H1 (cell line): ENCODE results near the gene KCNG3. TPM values are rescaled to one million over a fixed set of nuclear protein-coding genes. Genes with fewer than 3 reads are reported as not detected.

Source experiments
- CTCF ChIA-PET: fragments of 300-600 bp; sonication (Branson Sonifier 250); formaldehyde crosslinking; loops from one replicate; lab custom pipeline; 2021; ENCODE audit not compliant: partially characterized antibody; lab: Charles Lee
- POLR2A ChIA-PET: fragments of 300-600 bp; sonication (Branson Sonifier 250); formaldehyde crosslinking; loops from one replicate; lab custom pipeline; 2021; ENCODE audit warnings: inconsistent platforms; ENCODE audit not compliant: partially characterized antibody; lab: Charles Lee
- DNase-seq, 2 experiments: peaks; one replicate each; pipeline versions ENCODE4 v3.0.0 to v3.0.0-alpha.2; 2010 to 2022; ENCODE audit warnings: low spot score in 2 of 2, low read depth in 1 of 2, mixed read lengths in 1 of 2
- FAIRE-seq: peaks from 2 replicates; lab custom pipeline; 2011; peaks lifted over from hg19 to GRCh38; lab: Jason Lieb, UNC
- H2AFZ ChIP-seq: 2 replicates; pipeline ENCODE4 v1.8.1; 2012; ENCODE audit warnings: low read length, inconsistent platforms
- H2AK5ac ChIP-seq: 2 replicates; pipeline ENCODE4 v1.6.1; 2013; ENCODE audit warnings: low read depth, low read length
- H2BK120ac ChIP-seq: replicated peaks from 2 replicates; pipeline ENCODE3; 2013; ENCODE audit warnings: low read depth, low read length, inconsistent platforms
- H2BK12ac ChIP-seq: 2 replicates; pipeline ENCODE4 v1.6.1; 2013; ENCODE audit warnings: low read depth, low read length
- H2BK15ac ChIP-seq: 2 replicates; pipeline ENCODE4 v1.6.1; 2013; ENCODE audit warnings: low read length
- H2BK20ac ChIP-seq: 2 replicates; pipeline ENCODE4 v1.6.1; 2013; ENCODE audit warnings: low read length
- H2BK5ac ChIP-seq: 2 replicates; pipeline ENCODE4 v1.6.1; 2013; ENCODE audit warnings: low read depth, low read length
- H3K14ac ChIP-seq: 2 replicates; pipeline ENCODE4 v1.6.1; 2013; ENCODE audit warnings: inconsistent platforms; ENCODE audit not compliant: insufficient read length
- H3K18ac ChIP-seq: 2 replicates; pipeline ENCODE4 v1.6.1; 2013; ENCODE audit warnings: low read length; ENCODE audit errors: extremely low read depth
- H3K23ac ChIP-seq: 2 replicates; pipeline ENCODE4 v1.6.1; 2013; ENCODE audit warnings: inconsistent platforms; ENCODE audit not compliant: insufficient read length
- H3K23me2 ChIP-seq: 2 replicates; pipeline ENCODE4 v1.6.1; 2013; ENCODE audit warnings: low read depth, low read length
- H3K27ac ChIP-seq: 2 replicates; pipeline ENCODE4 v1.6.1; 2011; ENCODE audit warnings: low read depth, low read length, inconsistent platforms
- H3K27me3 ChIP-seq, 4 experiments: replicated peaks in 1 of 4; 1 replicate in 1 of 4; 2 replicates in 3 of 4; pipeline versions ENCODE4 v1.6.1 to v1.8.1; 2011 to 2013; ENCODE audit warnings: low read length in 3 of 4, mild to moderate bottlenecking in 3 of 4, inconsistent platforms in 2 of 4, mixed read lengths in 2 of 4, moderate library complexity in 1 of 4; ENCODE audit not compliant: control insufficient read depth in 3 of 4, insufficient read depth in 3 of 4; ENCODE audit errors: extremely low read depth in 1 of 4
- H3K36me3 ChIP-seq, 4 experiments: 2 replicates each; pipeline versions ENCODE4 v1.6.1 to v1.8.1; 2011 to 2013; ENCODE audit warnings: mild to moderate bottlenecking in 4 of 4, low read length in 3 of 4, moderate library complexity in 2 of 4, control low read depth in 1 of 4, inconsistent platforms in 1 of 4; ENCODE audit not compliant: insufficient read depth in 4 of 4, control insufficient read depth in 2 of 4
- H3K4ac ChIP-seq: replicated peaks from 2 replicates; pipeline ENCODE3; 2013; ENCODE audit warnings: low read length, low read depth, mixed read lengths, inconsistent platforms; ENCODE audit not compliant: insufficient read length
- H3K4me1 ChIP-seq, 4 experiments: replicated peaks in 1 of 4; 1 replicate in 1 of 4; 2 replicates in 3 of 4; pipeline versions ENCODE4 v1.6.1 to v1.8.1; 2011 to 2013; ENCODE audit warnings: low read length in 3 of 4, inconsistent platforms in 2 of 4, mixed read lengths in 1 of 4; ENCODE audit not compliant: insufficient read depth in 4 of 4, control insufficient read depth in 3 of 4
- H3K4me2 ChIP-seq, 2 experiments: 2 replicates each; pipeline versions ENCODE4 v1.6.1 to v1.8.1; 2011 to 2013; ENCODE audit warnings: low read depth in 2 of 2, low read length in 2 of 2, control low read depth in 1 of 2, inconsistent platforms in 1 of 2, mild to moderate bottlenecking in 1 of 2; ENCODE audit not compliant: insufficient read depth in 1 of 2
- H3K4me3 ChIP-seq, 4 experiments: fragments of 200-600, 300-600 bp in 1 of 4; sonication (generic), shearing (Covaris generic), sonication (Bioruptor Twin) in 1 of 4; 2 replicates each; pipeline versions ENCODE4 v1.5.1 to v1.8.1; 2011 to 2016; ENCODE audit warnings: low read length in 4 of 4, low read depth in 3 of 4, control low read depth in 2 of 4, inconsistent platforms in 2 of 4, mild to moderate bottlenecking in 2 of 4, mixed read lengths in 1 of 4, moderate library complexity in 1 of 4; ENCODE audit not compliant: insufficient read depth in 2 of 4; ENCODE audit errors: extremely low read depth in 1 of 4
- H3K56ac ChIP-seq: replicated peaks from 2 replicates; pipeline ENCODE3; 2013; ENCODE audit warnings: low read depth, mild to moderate bottlenecking, mixed read lengths, low read length, inconsistent platforms; ENCODE audit not compliant: insufficient read length
- H3K79me1 ChIP-seq: 2 replicates; pipeline ENCODE4 v1.6.1; 2013; ENCODE audit warnings: low read depth, low read length, control low read depth
- H3K79me2 ChIP-seq, 2 experiments: 2 replicates each; pipeline versions ENCODE4 v1.6.1 to v1.8.1; 2012 to 2013; ENCODE audit warnings: low read length in 2 of 2, mild to moderate bottlenecking in 2 of 2, inconsistent platforms in 1 of 2; ENCODE audit not compliant: insufficient read depth in 2 of 2, control insufficient read depth in 1 of 2
- H3K9ac ChIP-seq, 4 experiments: replicated peaks in 1 of 4; 1 replicate in 1 of 4; 2 replicates in 3 of 4; pipeline versions ENCODE4 v1.6.1 to v1.8.1; 2011 to 2013; ENCODE audit warnings: low read depth in 3 of 4, low read length in 3 of 4, control low read depth in 2 of 4, mild to moderate bottlenecking in 2 of 4, moderate library complexity in 2 of 4, inconsistent platforms in 1 of 4; ENCODE audit errors: extremely low read depth in 1 of 4
- H3K9me3 ChIP-seq, 2 experiments: 2 replicates each; pipeline versions ENCODE4 v1.6.1 to v1.8.1; 2012 to 2013; ENCODE audit warnings: mild to moderate bottlenecking in 2 of 2, moderate library complexity in 2 of 2, control low read depth in 1 of 2, inconsistent platforms in 1 of 2, low read depth in 1 of 2, low read length in 1 of 2, mixed read lengths in 1 of 2; ENCODE audit not compliant: insufficient read depth in 2 of 2
- H4K20me1 ChIP-seq, 2 experiments: replicated peaks in 1 of 2; 2 replicates each; pipeline versions ENCODE3 to v1.8.1; 2011 to 2013; ENCODE audit warnings: inconsistent platforms in 2 of 2, low read length in 2 of 2, mild to moderate bottlenecking in 1 of 2; ENCODE audit not compliant: insufficient read depth in 2 of 2, control insufficient read depth in 1 of 2
- H4K5ac ChIP-seq: 2 replicates; pipeline ENCODE4 v1.6.1; 2013; ENCODE audit warnings: low read length, low read depth, mixed read lengths, inconsistent platforms; ENCODE audit not compliant: insufficient read length
- H4K8ac ChIP-seq: 2 replicates; pipeline ENCODE4 v1.8.0; 2013; ENCODE audit warnings: mild to moderate bottlenecking, moderate library complexity, low read length, inconsistent platforms; ENCODE audit not compliant: insufficient read depth; ENCODE audit errors: extremely low read depth
- H4K91ac ChIP-seq: replicated peaks from 2 replicates; pipeline ENCODE3; 2013; ENCODE audit warnings: low read length, mixed read lengths, inconsistent platforms; ENCODE audit not compliant: insufficient read length
- CBX5 ChIP-seq: fragments of 300-800, 300-1000 bp; sonication (generic); IDR thresholded peaks from 2 replicates; pipeline ENCODE4 v1.7.1; 2016; ENCODE audit warnings: antibody characterized with exemption, low read length, low read depth
- WGBS, 2 experiments: shearing (Covaris generic) in 1 of 2; methylation state at CpG; one replicate each; pipeline versions ENCODE4 v1.1.6 to v1.1.7; 2013 to 2015; ENCODE audit warnings: low lambda C conversion rate in 2 of 2, mixed read lengths in 2 of 2, inconsistent platforms in 1 of 2, low coverage in 1 of 2, missing lambda C conversion rate in 1 of 2; ENCODE audit not compliant: insufficient replicate concordance in 2 of 2, insufficient coverage in 1 of 2, insufficient read length in 1 of 2; ENCODE audit errors: extremely low coverage in 1 of 2, missing lambda C conversion rate in 1 of 2; 5-methylcytosine and 5-hydroxymethylcytosine counted together
- polyA plus RNA-seq, 7 experiments: library from polyadenylated mRNA; depleted of rRNA in 3 of 7; stranded (reverse) in 5 of 7; unstranded in 2 of 7; fragments of >200 nt in 5 of 7; fragments of 200-250 nt in 2 of 7; gene quantifications; 1 replicate in 5 of 7; 2 replicates in 1 of 7; 4 replicates in 1 of 7; pipeline versions ENCODE4 v1.2.1 to v1.2.3, GENCODE V29; 2011 to 2013; ENCODE audit warnings: missing spikeins in 2 of 7, mixed read lengths in 2 of 7
- total RNA-seq: library from RNA; stranded (reverse); fragmentation: NEBNext Ultra II Directional; extraction: Animal tissue kit (Norgen Biotek cat#: 25700); gene quantifications from 2 replicates; pipeline ENCODE4 v1.2.1, GENCODE V29; 2021

KCNG3 gene
- total and polyA plus RNA-seq, 2 of the 8 experiments (the other 6 are each of a cell fraction or from before 2014, with no cell fraction given) = 8.1 to 21.3 TPM

- H2BK120ac ChIP-seq = peak overlapping the region; percentile 19
- H3K4me1 ChIP-seq = 0 out of 7 replicates have a peak, but pooled peaks cover 0 to 3% (median 0%) of the 10 kb centered on the region in 4 experiments
- H3K79me2 ChIP-seq = no peaks in the 10 kb centered on the region
- no peak overlapping the region for H2AK5ac ChIP-seq
- FAIRE-seq (peak; percentile 90), DNase-seq (peak in 1 of 2 experiments; percentile 62)
- H4K8ac ChIP-seq = no peak overlapping the region
- 0 out of 2 replicates have a peak overlapping the region, but pooled peaks have one; percentile 27 for H2AFZ ChIP-seq
- peak overlapping the region; percentile 47 for H4K5ac ChIP-seq
- CTCF ChIA-PET = interaction anchor here (0.8 to 5.0 kb wide), 28 partner anchors 8 to 300 kb away, joined by 3 to 26 read pairs (median 5); no protein-coding TSS in a partner anchor
- peak overlapping the region; percentile 35; the same call in 1 of the 2 replicates for H2BK12ac ChIP-seq
- H3K79me1 ChIP-seq = no peaks in the 10 kb centered on the region
- peak overlapping the region; percentile 26; the same call in 1 of the 2 replicates for H3K18ac ChIP-seq
- no peak overlapping the region for H2BK20ac ChIP-seq
- no peaks in the 10 kb centered on the region for H3K36me3 ChIP-seq
- no peak overlapping the region for H3K56ac ChIP-seq
- H3K14ac ChIP-seq = no peak overlapping the region
- H3K9me3 ChIP-seq = no peaks in the 10 kb centered on the region
- H4K20me1 ChIP-seq = no peaks in the 10 kb centered on the region
- peak overlapping the region; percentile 27 for H3K4ac ChIP-seq
- H3K27ac ChIP-seq = no peak overlapping the region
- H3K27me3 ChIP-seq = no peaks in the 10 kb centered on the region
- H3K4me2 ChIP-seq = no peak overlapping the region
- peak overlapping the region; percentile 45; the same call in 1 of the 2 replicates for H2BK5ac ChIP-seq
- H3K4me3 ChIP-seq = no peak overlapping the region
- H3K9ac ChIP-seq = no peak overlapping the region
- H2BK15ac ChIP-seq = peak overlapping the region; percentile 48; the same call in 1 of the 2 replicates
- POLR2A ChIA-PET = interaction anchor here (1.0 to 1.8 kb wide), 3 partner anchors 13 to 67 kb away, joined by 3 to 5 read pairs (median 4); no protein-coding TSS in a partner anchor
- peak overlapping the region; percentile 41 for H4K91ac ChIP-seq
- H3K23ac ChIP-seq = no peak overlapping the region
- 68% methylated on average over 5 of the region's 5 CpGs; no CpG with 5 or more reads in 1 of the 2 experiments for whole genome bisulfite sequencing, 2 experiments
- H3K23me2 ChIP-seq = no peaks in the 10 kb centered on the region
- no peak for TF ChIP-seq CBX5
These were observed 19.6 kb upstream of the KCNG3 start for GRCh38 chr2:42513252-42513918.
